ENCODE results near the gene ADAM22.

DNA sequence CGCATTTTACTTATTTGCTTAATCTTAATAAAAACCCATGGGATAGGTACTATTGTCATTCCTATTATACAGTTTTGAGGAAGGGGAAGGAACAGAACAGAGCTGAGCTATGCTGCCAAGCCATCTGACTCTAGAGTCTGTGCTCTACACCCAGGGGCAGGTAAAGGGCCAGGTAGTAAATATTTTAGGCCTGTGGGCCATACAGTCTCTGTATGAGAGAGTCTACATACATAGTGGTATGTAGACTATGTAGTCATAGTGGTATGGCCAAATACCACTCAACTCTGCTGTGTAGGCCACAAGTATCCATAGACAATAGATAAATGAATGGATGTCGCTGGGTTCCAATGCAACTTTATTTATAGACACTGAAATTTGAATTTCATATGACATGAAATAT, 289.2 kb downstream of the ADAM22 start:
- TF ChIP-seq, protein P1, sequence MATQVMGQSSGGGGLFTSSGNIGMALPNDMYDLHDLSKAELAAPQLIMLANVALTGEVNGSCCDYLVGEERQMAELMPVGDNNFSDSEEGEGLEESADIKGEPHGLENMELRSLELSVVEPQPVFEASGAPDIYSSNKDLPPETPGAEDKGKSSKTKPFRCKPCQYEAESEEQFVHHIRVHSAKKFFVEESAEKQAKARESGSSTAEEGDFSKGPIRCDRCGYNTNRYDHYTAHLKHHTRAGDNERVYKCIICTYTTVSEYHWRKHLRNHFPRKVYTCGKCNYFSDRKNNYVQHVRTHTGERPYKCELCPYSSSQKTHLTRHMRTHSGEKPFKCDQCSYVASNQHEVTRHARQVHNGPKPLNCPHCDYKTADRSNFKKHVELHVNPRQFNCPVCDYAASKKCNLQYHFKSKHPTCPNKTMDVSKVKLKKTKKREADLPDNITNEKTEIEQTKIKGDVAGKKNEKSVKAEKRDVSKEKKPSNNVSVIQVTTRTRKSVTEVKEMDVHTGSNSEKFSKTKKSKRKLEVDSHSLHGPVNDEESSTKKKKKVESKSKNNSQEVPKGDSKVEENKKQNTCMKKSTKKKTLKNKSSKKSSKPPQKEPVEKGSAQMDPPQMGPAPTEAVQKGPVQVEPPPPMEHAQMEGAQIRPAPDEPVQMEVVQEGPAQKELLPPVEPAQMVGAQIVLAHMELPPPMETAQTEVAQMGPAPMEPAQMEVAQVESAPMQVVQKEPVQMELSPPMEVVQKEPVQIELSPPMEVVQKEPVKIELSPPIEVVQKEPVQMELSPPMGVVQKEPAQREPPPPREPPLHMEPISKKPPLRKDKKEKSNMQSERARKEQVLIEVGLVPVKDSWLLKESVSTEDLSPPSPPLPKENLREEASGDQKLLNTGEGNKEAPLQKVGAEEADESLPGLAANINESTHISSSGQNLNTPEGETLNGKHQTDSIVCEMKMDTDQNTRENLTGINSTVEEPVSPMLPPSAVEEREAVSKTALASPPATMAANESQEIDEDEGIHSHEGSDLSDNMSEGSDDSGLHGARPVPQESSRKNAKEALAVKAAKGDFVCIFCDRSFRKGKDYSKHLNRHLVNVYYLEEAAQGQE (IDR thresholded peaks at IDR 0.05; ENCODE audit: insufficient read depth in 1 of 2, low read depth in 2 of 2, low read length in 2 of 2): no peak
- TF ChIP-seq POLR2AphosphoS5 (IDR thresholded peaks at IDR 0.05; ENCODE audit: low read depth, low read length) (no peak), SIN3A (IDR thresholded peaks at IDR 0.05; ENCODE audit: borderline replicate concordance, insufficient read depth, low read length) (no peak), TAF1 (IDR thresholded peaks at IDR 0.05; ENCODE audit: borderline replicate concordance, insufficient read depth, low read length) (no peak)

All from PFSK-1 (cell line).